Upper lobe of left lung (tissue), 4 donors: ENCODE measurements around the gene RNF114.

Experiments used
- CTCF ChIP-seq, 6 experiments: fragments of 450-650 bp in 4 of 6; fragments of 200-600 bp in 2 of 6; sonication (generic) in 2 of 6; IDR thresholded peaks; one replicate each; pipeline ENCODE4 v1.5.1; 2016 to 2019; ENCODE audit warnings: antibody characterized with exemption in 6 of 6
- EP300 ChIP-seq, 4 donors: sonication (generic); formaldehyde crosslinking; IDR thresholded peaks; one replicate each; pipeline ENCODE4 v1.5.1; 2017; ENCODE audit warnings: antibody characterized with exemption in 4 of 4, control low read depth in 2 of 4
- POLR2A ChIP-seq, 4 donors: fragments of 450-650 bp; IDR thresholded peaks; one replicate each; pipeline ENCODE4 v1.5.1; 2016 to 2017; ENCODE audit warnings: antibody characterized with exemption in 4 of 4, mild to moderate bottlenecking in 2 of 4
- POLR2AphosphoS5 ChIP-seq, 2 donors: sonication (generic); formaldehyde crosslinking; IDR thresholded peaks; one replicate each; pipeline ENCODE4 v1.5.1; 2017; ENCODE audit warnings: antibody characterized with exemption in 2 of 2

- TF ChIP-seq POLR2A (IDR thresholded peaks at IDR 0.05) (no peak), CTCF (IDR thresholded peaks at IDR 0.05) (no peak), EP300 (IDR thresholded peaks at IDR 0.05) (no peak), POLR2AphosphoS5 (IDR thresholded peaks at IDR 0.05) (no peak)
Measured at GRCh38 chr20:49951151-49951550, 15.0 kb downstream of the RNF114 start.
